ENCODE results near the gene TRPM2.

Gene TRPM2

DNA sequence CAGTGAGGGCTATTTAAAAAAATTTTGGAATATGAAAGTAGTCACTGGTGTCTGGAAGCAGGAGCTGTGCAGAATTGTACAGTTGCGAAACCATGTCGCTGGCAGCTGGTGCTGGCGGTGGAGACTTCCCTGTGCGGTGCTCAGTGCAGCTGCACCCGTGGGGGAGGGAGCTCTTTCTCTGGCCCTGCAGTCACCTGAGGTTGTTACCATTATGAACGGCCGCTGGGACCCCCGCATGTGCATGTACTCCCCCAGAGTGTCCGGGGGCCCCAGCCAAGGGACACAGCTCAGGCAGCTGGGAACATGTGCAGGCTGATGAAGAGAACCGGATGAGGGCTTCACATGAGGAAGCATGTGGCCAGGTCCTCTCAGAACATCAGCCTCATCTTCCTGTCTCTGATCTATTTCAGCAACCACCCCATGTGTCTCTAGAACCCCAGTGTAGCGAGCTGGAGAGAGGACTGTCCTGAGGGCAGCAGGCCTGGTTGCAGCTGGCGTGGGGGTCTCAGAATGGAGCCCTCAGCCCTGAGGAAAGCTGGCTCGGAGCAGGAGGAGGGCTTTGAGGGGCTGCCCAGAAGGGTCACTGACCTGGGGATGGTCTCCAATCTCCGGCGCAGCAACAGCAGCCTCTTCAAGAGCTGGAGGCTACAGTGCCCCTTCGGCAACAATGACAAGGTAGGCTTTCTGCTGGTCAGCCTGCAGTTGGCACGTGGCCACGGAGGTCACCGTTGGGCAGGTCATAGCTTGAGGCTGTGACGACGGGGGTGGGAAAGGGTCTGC is at the start of gene TRPM2:
TSS of gene TRPM2 (plus strand) at position 431 of the 780 bp plus-strand sequence. CDS start at position 511, 80 bp downstream.
- in situ Hi-C loops (cut with HindIII; ENCODE audit: low pct_unique_long_range_greater_than_20kb, low sequenced_read_pairs) = no loop called here

DNA sequence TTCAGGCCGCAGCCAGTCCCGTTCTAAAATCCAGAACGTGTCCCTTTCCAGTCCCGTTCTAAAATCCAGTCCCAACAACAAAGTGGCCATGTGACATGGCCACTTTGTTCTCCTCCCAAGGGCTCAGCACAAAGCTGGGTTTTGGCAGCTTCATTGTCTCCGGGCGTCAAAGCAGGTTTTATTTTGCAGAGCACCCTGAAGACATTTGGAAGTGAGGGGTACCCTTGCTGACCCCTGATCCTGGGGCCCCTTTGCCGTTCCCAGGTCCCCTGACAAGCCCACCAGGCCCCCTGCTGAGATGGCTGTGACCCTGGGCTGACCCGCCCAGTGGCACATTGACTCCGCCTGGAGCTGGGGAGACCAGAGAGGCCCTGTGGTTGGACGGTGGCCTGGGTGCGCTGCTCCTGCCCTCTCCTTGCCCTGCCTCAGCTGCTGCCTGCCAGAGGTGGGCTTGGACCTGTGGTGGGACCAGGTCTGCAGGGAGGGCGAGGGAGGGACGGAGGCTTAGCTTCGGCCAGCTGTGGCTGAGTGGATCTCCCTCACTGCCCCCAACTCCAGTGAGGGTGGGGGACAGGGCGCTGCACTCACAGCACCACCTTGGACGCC is 49.3 kb upstream of the TRPM2 start:
- no peak for DNase-seq (ENCODE audit: low read depth in 1 of 2, low spot score in 1 of 2)
- in situ Hi-C loops (cut with HindIII; ENCODE audit: low pct_unique_long_range_greater_than_20kb, low sequenced_read_pairs) = no loop called here
- no peak for TF ChIP-seq JUND (IDR thresholded peaks at IDR 0.05; ENCODE audit: low read depth)

More for the DNA sequence above, at the start of gene TRPM2:
- no peak for TF ChIP-seq JUND (IDR thresholded peaks at IDR 0.05; ENCODE audit: low read depth)
- DNase-seq (ENCODE audit: low read depth in 1 of 2, low spot score in 1 of 2) = no peak

- in situ Hi-C loops (cut with HindIII; ENCODE audit: low pct_unique_long_range_greater_than_20kb, low sequenced_read_pairs) = no loop called here
- no peak for TF ChIP-seq JUND (IDR thresholded peaks at IDR 0.05; ENCODE audit: low read depth)
- peak; percentile 56 to 68 for DNase-seq (ENCODE audit: low read depth in 1 of 2, low spot score in 1 of 2)
Observed at GRCh38 chr21:44304877-44305293, 48.5 kb upstream of the TRPM2 start.

DNA sequence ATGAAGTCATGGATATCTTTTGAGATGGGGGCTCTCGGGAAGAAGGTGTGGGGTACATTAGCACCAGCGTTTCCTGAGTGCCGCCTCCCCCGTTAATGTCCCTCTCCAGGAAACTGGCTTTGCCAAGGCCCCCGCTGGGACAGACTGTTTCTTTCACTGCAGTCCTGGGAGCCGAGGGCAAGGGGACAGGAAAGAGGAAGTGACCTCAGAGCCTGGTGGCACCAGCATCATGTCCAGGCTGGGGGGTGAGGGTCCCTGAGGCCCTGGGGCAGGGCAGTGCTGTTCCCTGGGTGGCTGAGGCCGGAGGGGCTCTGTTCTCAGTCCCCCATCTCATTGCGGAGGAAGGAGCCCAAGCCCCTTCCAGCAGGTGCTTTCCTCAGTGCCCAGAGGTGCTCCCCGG is 47.7 kb upstream of the TRPM2 start:
- TF ChIP-seq JUND (IDR thresholded peaks at IDR 0.05; ENCODE audit: low read depth) = no peak
- in situ Hi-C loops (cut with HindIII; ENCODE audit: low pct_unique_long_range_greater_than_20kb, low sequenced_read_pairs) = no loop called here
- no peak for DNase-seq (ENCODE audit: low read depth in 1 of 2, low spot score in 1 of 2)

DNA sequence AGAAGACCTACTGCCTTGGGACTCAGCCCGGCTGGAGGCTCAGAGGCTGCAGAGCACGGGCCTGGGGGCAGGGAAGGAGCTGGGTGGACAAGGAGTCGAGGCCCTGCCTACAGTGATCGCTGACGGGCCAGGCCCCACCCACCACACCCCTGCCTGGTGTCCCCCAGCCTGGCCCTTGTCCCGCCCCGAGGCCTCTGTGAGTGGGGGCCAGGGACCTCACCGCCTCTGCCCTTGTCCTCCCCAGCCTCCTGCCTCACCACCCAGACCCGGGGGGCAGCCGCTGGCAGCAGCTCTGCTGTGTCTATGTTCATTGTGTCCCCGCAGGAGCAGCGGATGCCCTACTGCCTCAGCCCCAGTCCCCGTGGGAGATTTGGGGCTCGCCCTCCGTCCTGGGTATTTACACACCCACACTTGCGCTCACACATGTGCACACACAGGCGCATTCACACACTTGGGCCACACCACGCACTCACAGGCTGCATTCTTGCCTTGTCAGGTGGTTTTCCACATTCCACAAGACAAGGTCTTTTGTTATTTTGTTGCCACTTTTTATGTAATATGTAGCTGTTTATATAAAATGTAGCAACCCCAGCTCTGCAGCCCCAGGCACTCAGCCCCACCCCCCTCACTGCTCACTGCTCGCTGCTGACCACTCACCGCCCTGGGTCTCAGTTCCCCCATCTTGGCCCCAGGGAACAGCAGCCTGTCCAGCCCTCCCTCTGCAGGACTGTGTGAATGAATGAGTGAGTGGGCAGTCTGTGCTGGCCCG is 46.3 kb upstream of the TRPM2 start:
- TF ChIP-seq JUND (IDR thresholded peaks at IDR 0.05; ENCODE audit: low read depth) = no peak
- no peak for DNase-seq (ENCODE audit: low read depth in 1 of 2, low spot score in 1 of 2)
- in situ Hi-C loops (cut with HindIII; ENCODE audit: low pct_unique_long_range_greater_than_20kb, low sequenced_read_pairs) = no loop called here

GRCh38 chr21:44310628-44311507 is 42.6 kb upstream of the TRPM2 start:
- DNase-seq (ENCODE audit: low read depth in 1 of 2, low spot score in 1 of 2) = no peak
- no peak for TF ChIP-seq JUND (IDR thresholded peaks at IDR 0.05; ENCODE audit: low read depth)
- in situ Hi-C loops (cut with HindIII; ENCODE audit: low pct_unique_long_range_greater_than_20kb, low sequenced_read_pairs) = no loop called here

GRCh38 chr21:44312089-44312488 is 41.3 kb upstream of the TRPM2 start:
- in situ Hi-C loops (cut with HindIII; ENCODE audit: low pct_unique_long_range_greater_than_20kb, low sequenced_read_pairs) = no loop called here
- TF ChIP-seq JUND (IDR thresholded peaks at IDR 0.05; ENCODE audit: low read depth) = no peak
- DNase-seq (ENCODE audit: low read depth in 1 of 2, low spot score in 1 of 2) = no peak

DNA sequence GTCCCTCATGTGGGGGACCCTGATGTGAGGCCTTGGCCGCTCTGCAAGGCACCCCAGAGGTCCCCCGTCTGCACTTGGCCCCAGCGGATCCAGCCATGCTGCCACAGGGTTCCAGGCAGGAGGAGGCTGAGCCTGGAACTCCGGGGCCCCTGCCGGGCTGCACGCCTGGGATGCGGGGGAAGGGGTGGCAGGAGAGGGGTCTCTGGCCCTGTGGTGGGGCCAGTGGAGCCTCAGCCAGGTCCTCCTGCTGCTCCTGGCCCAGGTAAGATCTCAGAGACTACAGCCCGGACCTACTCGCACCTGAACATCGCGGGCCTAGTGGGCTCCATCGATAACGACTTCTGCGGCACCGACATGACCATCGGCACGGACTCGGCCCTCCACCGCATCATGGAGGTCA is 40.7 kb upstream of the TRPM2 start:
- DNase-seq (ENCODE audit: low read depth in 1 of 2, low spot score in 1 of 2) = no peak
- TF ChIP-seq JUND (IDR thresholded peaks at IDR 0.05; ENCODE audit: low read depth) = no peak
- in situ Hi-C loops (cut with HindIII; ENCODE audit: low pct_unique_long_range_greater_than_20kb, low sequenced_read_pairs) = no loop called here

DNA sequence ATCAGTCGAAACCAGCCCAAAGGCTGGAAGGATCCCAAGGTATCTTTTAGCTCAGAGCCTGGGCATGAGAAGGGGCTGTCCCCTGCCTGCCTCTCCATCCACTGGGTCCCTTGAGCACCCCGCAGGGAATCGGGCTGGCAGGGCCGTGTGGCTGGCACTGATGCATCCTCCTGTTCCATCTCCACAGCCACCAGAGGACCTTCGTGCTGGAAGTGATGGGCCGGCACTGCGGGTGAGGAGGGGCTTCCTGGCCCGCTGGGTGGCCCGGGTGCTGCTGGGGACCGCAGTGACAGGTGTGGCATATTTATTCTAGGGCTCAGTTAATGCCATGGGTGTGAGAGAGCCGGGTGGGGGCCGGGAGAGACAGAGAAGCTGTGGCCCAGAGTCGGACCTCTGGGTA is 40.0 kb upstream of the TRPM2 start:
- no peak for DNase-seq (ENCODE audit: low read depth in 1 of 2, low spot score in 1 of 2)
- no peak for TF ChIP-seq JUND (IDR thresholded peaks at IDR 0.05; ENCODE audit: low read depth)
- in situ Hi-C loops (cut with HindIII; ENCODE audit: low pct_unique_long_range_greater_than_20kb, low sequenced_read_pairs) = no loop called here

- in situ Hi-C loops (cut with HindIII; ENCODE audit: low pct_unique_long_range_greater_than_20kb, low sequenced_read_pairs) = no loop called here
- TF ChIP-seq JUND (IDR thresholded peaks at IDR 0.05; ENCODE audit: low read depth) = no peak
- no peak for DNase-seq (ENCODE audit: low read depth in 1 of 2, low spot score in 1 of 2)
Observed at GRCh38 chr21:44314128-44314527, 39.3 kb upstream of the TRPM2 start.

DNA sequence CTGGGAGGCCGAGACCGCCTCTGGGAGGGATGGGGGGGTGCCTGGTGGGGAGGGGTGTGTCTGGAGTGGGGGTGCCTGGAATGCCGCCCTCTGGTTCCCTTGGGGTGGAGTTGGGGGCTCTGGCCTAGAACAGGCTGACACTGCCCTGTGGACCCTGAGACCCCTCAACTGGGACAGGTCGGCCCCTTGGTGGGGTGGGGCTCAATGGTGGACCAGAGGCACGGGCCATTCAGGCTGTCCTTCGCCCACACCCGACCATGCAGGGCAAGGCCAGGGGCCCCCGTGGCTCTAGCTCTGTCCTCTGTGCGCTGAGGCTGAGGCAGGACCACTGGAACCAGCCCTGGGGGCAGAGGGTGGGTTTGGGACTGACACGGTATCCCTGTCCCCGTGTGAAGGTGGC is 38.9 kb upstream of the TRPM2 start:
- in situ Hi-C loops (cut with HindIII; ENCODE audit: low pct_unique_long_range_greater_than_20kb, low sequenced_read_pairs) = no loop called here
- TF ChIP-seq JUND (IDR thresholded peaks at IDR 0.05; ENCODE audit: low read depth) = no peak
- no peak for DNase-seq (ENCODE audit: low read depth in 1 of 2, low spot score in 1 of 2)

DNA sequence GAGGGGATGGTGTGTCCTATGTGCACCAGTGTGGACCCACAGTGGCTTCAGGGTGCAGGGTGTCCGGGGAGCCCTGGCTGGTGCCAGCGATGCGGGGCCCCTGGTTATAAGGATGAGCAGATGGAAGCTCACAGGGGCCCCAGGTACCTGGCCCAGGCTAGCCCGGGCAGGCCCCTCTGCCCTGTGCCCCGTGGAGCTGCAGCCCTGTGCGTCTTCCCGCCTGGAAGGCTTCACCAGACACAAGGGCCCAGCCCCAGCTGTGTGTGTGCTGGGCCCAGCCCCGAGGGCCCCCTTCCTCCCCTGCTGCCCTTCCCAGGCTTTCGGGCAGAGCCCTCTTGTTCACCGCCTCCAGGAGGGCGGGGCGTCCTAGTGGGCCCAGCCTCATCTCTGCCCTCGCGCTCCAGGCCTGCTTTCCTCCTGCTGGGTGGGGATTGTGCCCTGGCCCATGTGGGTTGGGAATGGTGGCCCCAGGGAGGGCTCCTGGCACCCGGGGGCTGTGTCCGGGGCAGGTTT is 37.7 kb upstream of the TRPM2 start:
- no peak for TF ChIP-seq JUND (IDR thresholded peaks at IDR 0.05; ENCODE audit: low read depth)
- in situ Hi-C loops (cut with HindIII; ENCODE audit: low pct_unique_long_range_greater_than_20kb, low sequenced_read_pairs) = no loop called here
- no peak for DNase-seq (ENCODE audit: low read depth in 1 of 2, low spot score in 1 of 2)
